GM12878 (cell line): Measurements from ENCODE around the gene TRIM51G.
"Not testable (repeated sequence)": the region's sequence is repeated elsewhere in the genome, so short reads cannot be mapped to it uniquely, and the experiment has no call there.

Source experiments
- CEBPB ChIP-seq, 2 experiments: fragments of 150-350 bp in 1 of 2; IDR thresholded peaks; 2 replicates each; pipeline ENCODE4 v1.6.1; 2012 to 2014; ENCODE audit warnings: low read depth in 2 of 2, low read length in 2 of 2, borderline replicate concordance in 1 of 2, inconsistent platforms in 1 of 2
- GATAD2B ChIP-seq: fragments of 450-650 bp; conservative IDR thresholded peaks from 2 replicates; pipeline ENCODE4 v1.6.1; 2017; ENCODE audit warnings: low read depth, mild to moderate bottlenecking, moderate library complexity
- JUNB ChIP-seq: IDR thresholded peaks from 2 replicates; pipeline ENCODE4 v1.6.1; 2016; ENCODE audit warnings: antibody characterized with exemption, mild to moderate bottlenecking
- KAT2A ChIP-seq: conservative IDR thresholded peaks from 2 replicates; pipeline ENCODE4 v1.6.1; 2011; ENCODE audit warnings: low read depth, low read length; ENCODE audit not compliant: control insufficient read depth
- MYC ChIP-seq: IDR thresholded peaks from 2 replicates; pipeline ENCODE4 v1.6.1; 2011; ENCODE audit warnings: mild to moderate bottlenecking, low read length, moderate library complexity, inconsistent platforms; ENCODE audit not compliant: insufficient read depth, insufficient replicate concordance, insufficient read length, severe bottlenecking
- PML ChIP-seq: IDR thresholded peaks from 2 replicates; pipeline ENCODE4 v1.6.1; 2012; ENCODE audit warnings: low read length, inconsistent platforms
- POLR2A ChIP-seq: IDR thresholded peaks from 2 replicates; pipeline ENCODE4 v1.6.1; 2011; ENCODE audit warnings: low read depth, mild to moderate bottlenecking, low read length
- TBL1XR1 ChIP-seq: IDR thresholded peaks from 2 replicates; pipeline ENCODE4 v1.6.1; 2012; ENCODE audit warnings: low read depth, low read length, improper control_type of control experiment
- TF ChIP-seq, protein P1 (sequence below), 3 experiments: IDR thresholded peaks in 2 of 3; conservative IDR thresholded peaks in 1 of 3; 2 replicates each; pipeline ENCODE4 v1.5.1; 2011; ENCODE audit warnings: low read depth in 3 of 3, low read length in 3 of 3, mild to moderate bottlenecking in 3 of 3, control low read depth in 2 of 3, moderate library complexity in 2 of 3, inconsistent platforms in 1 of 3, mixed read lengths in 1 of 3; ENCODE audit not compliant: control insufficient read depth in 2 of 3, insufficient read depth in 1 of 3; ENCODE audit errors: extremely low read depth in 1 of 3

DNA sequence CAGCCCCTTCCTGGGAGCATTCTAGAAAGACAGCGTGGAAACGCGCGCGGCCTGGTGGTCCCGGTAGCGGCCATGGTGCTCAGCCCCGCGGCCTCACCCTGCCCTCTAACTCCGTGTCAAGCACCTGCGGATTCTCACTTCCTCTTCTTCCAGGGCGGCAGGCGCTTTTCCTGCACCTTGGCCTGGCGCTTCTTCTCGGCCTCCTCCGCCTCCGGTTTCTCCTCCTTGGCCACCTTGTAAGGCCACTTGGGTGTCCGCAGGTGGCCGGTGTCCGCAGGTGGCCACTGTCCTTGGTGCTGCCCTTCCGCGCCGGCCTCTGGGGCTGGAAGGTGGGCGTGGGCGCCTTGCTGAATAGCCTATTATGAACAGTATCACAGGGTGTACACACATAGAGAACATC lies 15.1 kb downstream of the TRIM51G start:
- TF ChIP-seq KAT2A; POLR2A; GATAD2B; JUNB; MYC; CEBPB (IDR thresholded peaks at IDR 0.05; ENCODE audit: borderline replicate concordance in 1 of 2, low read depth in 2 of 2, low read length in 2 of 2); PML; TBL1XR1: not testable (repeated sequence)
- TF ChIP-seq, protein P1, sequence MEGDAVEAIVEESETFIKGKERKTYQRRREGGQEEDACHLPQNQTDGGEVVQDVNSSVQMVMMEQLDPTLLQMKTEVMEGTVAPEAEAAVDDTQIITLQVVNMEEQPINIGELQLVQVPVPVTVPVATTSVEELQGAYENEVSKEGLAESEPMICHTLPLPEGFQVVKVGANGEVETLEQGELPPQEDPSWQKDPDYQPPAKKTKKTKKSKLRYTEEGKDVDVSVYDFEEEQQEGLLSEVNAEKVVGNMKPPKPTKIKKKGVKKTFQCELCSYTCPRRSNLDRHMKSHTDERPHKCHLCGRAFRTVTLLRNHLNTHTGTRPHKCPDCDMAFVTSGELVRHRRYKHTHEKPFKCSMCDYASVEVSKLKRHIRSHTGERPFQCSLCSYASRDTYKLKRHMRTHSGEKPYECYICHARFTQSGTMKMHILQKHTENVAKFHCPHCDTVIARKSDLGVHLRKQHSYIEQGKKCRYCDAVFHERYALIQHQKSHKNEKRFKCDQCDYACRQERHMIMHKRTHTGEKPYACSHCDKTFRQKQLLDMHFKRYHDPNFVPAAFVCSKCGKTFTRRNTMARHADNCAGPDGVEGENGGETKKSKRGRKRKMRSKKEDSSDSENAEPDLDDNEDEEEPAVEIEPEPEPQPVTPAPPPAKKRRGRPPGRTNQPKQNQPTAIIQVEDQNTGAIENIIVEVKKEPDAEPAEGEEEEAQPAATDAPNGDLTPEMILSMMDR (IDR thresholded peaks at IDR 0.05 in 2 of 3, conservative IDR thresholded peaks at IDR 0.05 in 1 of 3; ENCODE audit: control insufficient read depth in 2 of 3, extremely low read depth in 1 of 3, insufficient read depth in 1 of 3, low read depth in 3 of 3, low read length in 3 of 3): not testable (repeated sequence)
